Measurements from ENCODE around the gene PPP2CA. TPM values are rescaled to one million over a fixed set of nuclear protein-coding genes. Genes with fewer than 3 reads are reported as not detected.

Gene PPP2CA
- total and polyA plus RNA-seq, 2 donors: 62.9 to 88.6 TPM

DNA sequence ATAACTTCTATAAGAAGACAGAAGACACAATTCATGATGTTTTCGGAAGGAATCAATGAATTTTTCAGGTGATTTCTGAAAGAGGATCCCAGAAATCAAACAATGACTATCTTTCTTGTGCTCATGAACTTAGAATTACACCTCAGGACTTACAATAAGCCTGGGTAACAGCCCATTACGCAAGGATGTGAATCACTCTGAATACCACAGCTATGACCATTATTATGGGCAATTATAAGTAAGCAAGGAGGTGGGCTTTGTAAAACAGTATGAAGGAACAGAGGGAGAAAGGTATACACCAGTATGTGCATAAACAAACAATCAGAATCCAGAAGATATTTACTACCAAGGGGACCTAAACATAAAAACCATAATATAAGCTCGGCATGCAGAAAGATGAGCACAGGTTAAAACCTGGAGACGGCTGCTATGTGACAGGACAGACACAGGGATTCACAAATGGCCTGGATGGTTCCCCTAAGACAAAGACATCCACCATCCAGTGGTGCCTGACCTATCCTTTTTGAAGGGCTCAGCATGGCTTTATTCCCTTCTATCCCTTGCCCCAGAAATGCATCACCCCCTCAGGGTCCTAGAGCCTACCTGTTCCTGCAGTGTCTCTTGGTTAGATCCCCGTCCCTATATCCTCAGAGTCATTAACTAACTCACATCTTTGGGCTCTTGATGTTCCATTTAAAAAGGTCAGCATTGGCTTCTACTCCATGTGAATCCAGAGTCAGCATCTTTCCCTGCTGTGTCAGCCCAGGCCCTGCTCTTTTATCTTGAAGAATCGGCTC is 21.8 kb upstream of the PPP2CA start:
- Histone ChIP-seq H3K4me3 (ENCODE audit: low read length in 2 of 2) (no peak overlapping the region), H3K9me3 (ENCODE audit: control insufficient read depth in 2 of 2, insufficient read depth in 1 of 2, low read length in 1 of 2) (no peaks in the 10 kb centered on the region), H3K36me3 (ENCODE audit: control insufficient read depth in 2 of 2, insufficient read depth in 2 of 2, low read length in 1 of 2) (no peaks in the 10 kb centered on the region), H3K4me1 (ENCODE audit: control insufficient read depth in 2 of 2, insufficient read depth in 2 of 2, low read length in 2 of 2) (no peaks in the 10 kb centered on the region), H3K27me3 (ENCODE audit: control insufficient read depth in 2 of 2, insufficient read depth in 1 of 2, low read length in 1 of 2) (no peaks in the 10 kb centered on the region), H3K27ac (ENCODE audit: low read depth in 1 of 2, low read length in 1 of 2) (no peak overlapping the region)
- 96% methylated on average over 6 of the region's 6 CpGs for WGBS
- no peak for DNase-seq (ENCODE audit: low read depth in 6 of 9, low spot score in 9 of 9)

DNA sequence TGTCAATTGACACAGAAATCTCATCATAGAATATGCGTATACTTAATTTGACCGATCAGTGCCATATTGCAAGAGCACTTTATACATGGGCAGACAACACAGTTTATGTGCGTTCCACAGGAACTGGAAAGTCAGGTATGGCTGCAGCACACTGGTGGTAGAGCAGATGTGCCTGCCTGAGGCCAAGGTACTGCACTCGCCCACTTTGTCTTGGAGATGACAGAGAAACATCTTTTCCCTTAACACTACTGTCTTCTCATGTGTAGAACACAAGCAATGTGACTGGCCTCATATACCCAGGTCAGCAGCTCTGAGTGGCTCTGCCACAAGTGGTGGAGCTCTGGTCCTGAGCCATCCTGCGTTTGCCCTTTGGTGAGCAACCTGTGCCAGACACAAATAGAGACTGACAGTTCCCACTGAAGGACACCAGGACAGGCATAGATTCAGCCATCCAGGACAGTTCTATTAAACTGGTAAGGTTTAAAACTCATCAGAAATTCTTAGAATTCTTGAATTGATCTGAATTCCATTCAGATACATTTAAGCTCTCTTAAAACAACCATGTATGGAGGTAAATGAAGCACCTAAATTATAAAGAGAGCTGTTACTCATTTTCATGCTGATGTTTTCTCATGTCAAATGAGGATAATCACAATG is 21.0 kb upstream of the PPP2CA start:
- H3K4me1 ChIP-seq (ENCODE audit: control insufficient read depth in 2 of 2, insufficient read depth in 2 of 2, low read length in 2 of 2): no peaks in the 10 kb centered on the region
- no peaks in the 10 kb centered on the region for H3K27me3 ChIP-seq (ENCODE audit: control insufficient read depth in 2 of 2, insufficient read depth in 1 of 2, low read length in 1 of 2)
- no peaks in the 10 kb centered on the region for H3K36me3 ChIP-seq (ENCODE audit: control insufficient read depth in 2 of 2, insufficient read depth in 2 of 2, low read length in 1 of 2)
- H3K4me3 ChIP-seq (ENCODE audit: low read length in 2 of 2): no peak overlapping the region
- 97% methylated on average over 5 of the region's 5 CpGs for WGBS
- H3K9me3 ChIP-seq (ENCODE audit: control insufficient read depth in 2 of 2, insufficient read depth in 1 of 2, low read length in 1 of 2): no peaks in the 10 kb centered on the region
- no peak overlapping the region for H3K27ac ChIP-seq (ENCODE audit: low read depth in 1 of 2, low read length in 1 of 2)
- DNase-seq (ENCODE audit: low read depth in 6 of 9, low spot score in 9 of 9): no peak

DNA sequence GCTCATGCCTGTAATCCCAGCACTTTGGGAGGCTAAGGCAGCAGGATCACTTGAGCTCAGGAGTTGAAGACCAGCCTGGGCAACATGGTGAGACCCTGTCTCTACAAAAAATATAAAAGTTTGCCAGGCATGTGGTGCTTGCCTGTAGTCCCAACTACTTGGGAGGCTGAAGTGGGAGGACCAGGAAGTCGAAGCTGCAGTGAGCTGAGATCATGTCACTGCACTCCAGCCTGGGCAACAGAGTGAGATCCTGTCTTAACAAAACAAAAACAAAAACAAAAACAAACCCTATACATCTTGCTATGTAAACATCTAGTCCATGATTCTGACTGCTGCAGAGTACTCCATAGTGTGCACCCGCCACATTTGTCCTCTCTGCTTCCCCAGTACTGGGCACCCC is 19.8 kb upstream of the PPP2CA start:
- Histone ChIP-seq H3K9me3 (ENCODE audit: control insufficient read depth in 2 of 2, insufficient read depth in 1 of 2, low read length in 1 of 2) (no peaks in the 10 kb centered on the region), H3K4me1 (ENCODE audit: control insufficient read depth in 2 of 2, insufficient read depth in 2 of 2, low read length in 2 of 2) (no peaks in the 10 kb centered on the region), H3K4me3 (ENCODE audit: low read length in 2 of 2) (no peak overlapping the region), H3K36me3 (ENCODE audit: control insufficient read depth in 2 of 2, insufficient read depth in 2 of 2, low read length in 1 of 2) (no peaks in the 10 kb centered on the region), H3K27me3 (ENCODE audit: control insufficient read depth in 2 of 2, insufficient read depth in 1 of 2, low read length in 1 of 2) (no peaks in the 10 kb centered on the region), H3K27ac (ENCODE audit: low read depth in 1 of 2, low read length in 1 of 2) (no peak overlapping the region)
- 98% methylated on average over 2 of the region's 2 CpGs for WGBS
- DNase-seq (ENCODE audit: low read depth in 6 of 9, low spot score in 9 of 9): no peak

DNA sequence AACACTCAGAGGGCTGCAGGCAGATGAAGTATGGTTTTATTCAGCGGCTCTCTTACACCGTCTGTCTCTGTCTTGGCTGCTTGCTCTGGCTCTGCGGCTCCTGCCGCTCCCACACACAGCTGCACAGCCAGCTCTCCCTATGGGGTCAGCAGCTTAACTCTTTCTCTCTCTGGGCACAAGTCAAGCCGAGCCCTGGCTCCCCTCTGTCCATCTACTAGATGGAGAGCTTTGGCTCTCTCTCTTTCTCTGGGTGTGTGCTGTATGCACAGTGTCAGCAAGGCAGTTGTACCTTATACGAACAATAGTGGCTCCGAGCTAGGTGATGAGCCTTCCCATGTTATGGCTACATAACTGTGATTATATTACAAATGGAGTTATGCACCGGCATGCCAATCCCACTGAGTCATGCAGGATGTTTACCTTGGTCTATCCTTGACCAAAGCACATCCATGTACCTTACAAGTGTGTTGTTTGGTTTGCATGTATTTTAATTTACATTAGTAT is 19.3 kb upstream of the PPP2CA start:
- Histone ChIP-seq H3K27me3 (ENCODE audit: control insufficient read depth in 2 of 2, insufficient read depth in 1 of 2, low read length in 1 of 2) (no peaks in the 10 kb centered on the region), H3K9me3 (ENCODE audit: control insufficient read depth in 2 of 2, insufficient read depth in 1 of 2, low read length in 1 of 2) (no peaks in the 10 kb centered on the region), H3K36me3 (ENCODE audit: control insufficient read depth in 2 of 2, insufficient read depth in 2 of 2, low read length in 1 of 2) (no peaks in the 10 kb centered on the region), H3K27ac (ENCODE audit: low read depth in 1 of 2, low read length in 1 of 2) (no peak overlapping the region), H3K4me3 (ENCODE audit: low read length in 2 of 2) (no peak overlapping the region), H3K4me1 (ENCODE audit: control insufficient read depth in 2 of 2, insufficient read depth in 2 of 2, low read length in 2 of 2) (no peaks in the 10 kb centered on the region)
- DNase-seq (ENCODE audit: low read depth in 6 of 9, low spot score in 9 of 9): no peak
- WGBS: 92% methylated on average over 8 of the region's 8 CpGs

DNA sequence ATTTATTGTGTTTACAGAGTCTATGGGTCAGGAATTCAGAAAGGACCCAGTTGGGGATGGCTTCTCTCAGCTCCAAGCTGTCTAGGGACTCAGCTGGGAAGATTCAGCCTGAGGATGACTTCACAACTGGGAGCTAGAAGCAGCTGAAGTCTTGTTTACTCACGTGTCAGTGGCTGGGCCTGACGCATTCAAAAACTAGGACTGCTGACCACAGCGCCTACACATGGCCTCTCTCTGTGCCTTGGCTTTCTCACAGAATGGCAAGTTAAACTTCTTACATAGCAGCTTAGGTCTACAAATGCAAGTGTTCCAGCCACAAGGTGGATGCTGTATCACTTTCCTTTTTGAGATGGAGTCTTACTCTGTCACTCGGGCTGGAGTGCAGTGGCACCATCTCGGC is 16.3 kb upstream of the PPP2CA start:
- DNase-seq (ENCODE audit: low read depth in 6 of 9, low spot score in 9 of 9): no peak
- peaks cover 0 to 2% of the 10 kb centered on the region in 2 donors for H3K27me3 ChIP-seq (ENCODE audit: control insufficient read depth in 2 of 2, insufficient read depth in 1 of 2, low read length in 1 of 2)
- H3K9me3 ChIP-seq (ENCODE audit: control insufficient read depth in 2 of 2, insufficient read depth in 1 of 2, low read length in 1 of 2): no peaks in the 10 kb centered on the region
- H3K4me1 ChIP-seq (ENCODE audit: control insufficient read depth in 2 of 2, insufficient read depth in 2 of 2, low read length in 2 of 2): no peaks in the 10 kb centered on the region
- no peak overlapping the region for H3K4me3 ChIP-seq (ENCODE audit: low read length in 2 of 2)
- H3K27ac ChIP-seq (ENCODE audit: low read depth in 1 of 2, low read length in 1 of 2): no peak overlapping the region
- 97% methylated on average over 5 of the region's 5 CpGs for WGBS
- no peaks in the 10 kb centered on the region for H3K36me3 ChIP-seq (ENCODE audit: control insufficient read depth in 2 of 2, insufficient read depth in 2 of 2, low read length in 1 of 2)

DNA sequence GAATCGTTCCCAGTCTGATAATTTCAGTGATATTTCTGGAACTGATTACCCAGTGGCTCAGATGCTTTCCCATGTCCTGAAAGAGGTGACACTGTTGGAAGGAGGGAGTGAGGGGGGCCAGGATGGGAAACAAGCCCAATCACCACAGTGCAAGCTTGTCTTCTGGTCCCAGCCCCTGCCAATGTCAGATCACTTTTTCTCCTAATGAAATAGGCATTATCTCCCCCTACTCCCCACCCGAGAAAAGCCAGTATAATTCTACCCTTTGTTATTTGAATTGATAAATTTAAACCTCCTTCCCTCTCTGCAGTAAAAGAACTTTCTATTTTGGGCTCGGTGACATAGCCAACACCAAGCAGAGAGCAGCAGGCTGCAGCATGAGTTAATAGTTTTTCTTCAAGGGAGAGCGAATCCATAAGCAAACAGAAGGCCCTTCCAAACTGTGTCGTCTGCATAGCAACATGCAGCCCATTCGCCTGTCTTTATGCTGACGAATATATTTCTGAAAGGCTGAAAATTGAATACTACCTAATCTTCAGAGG is 14.6 kb upstream of the PPP2CA start:
- H3K27ac ChIP-seq (ENCODE audit: low read depth in 1 of 2, low read length in 1 of 2): peak overlapping the region in 1 of 2 donors; percentile 43
- H3K4me3 ChIP-seq (ENCODE audit: low read length in 2 of 2): no peak overlapping the region
- peaks cover 0 to 9% of the 10 kb centered on the region in 2 donors for H3K27me3 ChIP-seq (ENCODE audit: control insufficient read depth in 2 of 2, insufficient read depth in 1 of 2, low read length in 1 of 2)
- peaks cover 0 to 3% of the 10 kb centered on the region in 2 donors for H3K9me3 ChIP-seq (ENCODE audit: control insufficient read depth in 2 of 2, insufficient read depth in 1 of 2, low read length in 1 of 2)
- H3K36me3 ChIP-seq (ENCODE audit: control insufficient read depth in 2 of 2, insufficient read depth in 2 of 2, low read length in 1 of 2): no peaks in the 10 kb centered on the region
- peak in 1 of 9 donors; percentile 12 for DNase-seq (ENCODE audit: low read depth in 6 of 9, low spot score in 9 of 9)
- no peaks in the 10 kb centered on the region for H3K4me1 ChIP-seq (ENCODE audit: control insufficient read depth in 2 of 2, insufficient read depth in 2 of 2, low read length in 2 of 2)
- WGBS: 46% methylated on average over 7 of the region's 7 CpGs

DNA sequence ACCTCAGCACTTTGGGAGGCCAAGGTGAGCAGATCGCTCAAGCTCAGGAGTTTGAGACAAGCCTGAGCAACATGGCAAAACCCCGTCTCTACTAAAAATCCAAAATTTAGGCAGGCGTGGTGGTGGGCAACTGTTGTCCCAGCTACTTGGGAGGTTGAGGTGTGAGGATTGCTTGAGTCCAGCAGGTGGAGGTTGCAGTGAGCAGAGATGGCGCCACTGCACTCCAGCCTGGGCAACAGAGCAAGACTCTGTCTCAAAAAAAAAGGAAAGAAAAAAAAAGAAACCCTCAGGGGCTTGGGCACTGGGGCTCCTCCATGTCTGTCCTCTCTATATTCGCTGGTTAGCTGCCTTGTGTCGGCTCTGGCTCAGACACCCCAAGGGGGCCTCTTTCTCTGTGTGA is 10.9 kb upstream of the PPP2CA start:
- peaks cover 0 to 9% of the 10 kb centered on the region in 2 donors for H3K27me3 ChIP-seq (ENCODE audit: control insufficient read depth in 2 of 2, insufficient read depth in 1 of 2, low read length in 1 of 2)
- no peaks in the 10 kb centered on the region for H3K36me3 ChIP-seq (ENCODE audit: control insufficient read depth in 2 of 2, insufficient read depth in 2 of 2, low read length in 1 of 2)
- peaks cover 0 to 3% of the 10 kb centered on the region in 2 donors for H3K9me3 ChIP-seq (ENCODE audit: control insufficient read depth in 2 of 2, insufficient read depth in 1 of 2, low read length in 1 of 2)
- H3K4me1 ChIP-seq (ENCODE audit: control insufficient read depth in 2 of 2, insufficient read depth in 2 of 2, low read length in 2 of 2): no peaks in the 10 kb centered on the region
- H3K27ac ChIP-seq (ENCODE audit: low read depth in 1 of 2, low read length in 1 of 2): no peak overlapping the region
- 97% methylated on average over 6 of the region's 6 CpGs for WGBS
- no peak overlapping the region for H3K4me3 ChIP-seq (ENCODE audit: low read length in 2 of 2)
- DNase-seq (ENCODE audit: low read depth in 6 of 9, low spot score in 9 of 9): no peak

DNA sequence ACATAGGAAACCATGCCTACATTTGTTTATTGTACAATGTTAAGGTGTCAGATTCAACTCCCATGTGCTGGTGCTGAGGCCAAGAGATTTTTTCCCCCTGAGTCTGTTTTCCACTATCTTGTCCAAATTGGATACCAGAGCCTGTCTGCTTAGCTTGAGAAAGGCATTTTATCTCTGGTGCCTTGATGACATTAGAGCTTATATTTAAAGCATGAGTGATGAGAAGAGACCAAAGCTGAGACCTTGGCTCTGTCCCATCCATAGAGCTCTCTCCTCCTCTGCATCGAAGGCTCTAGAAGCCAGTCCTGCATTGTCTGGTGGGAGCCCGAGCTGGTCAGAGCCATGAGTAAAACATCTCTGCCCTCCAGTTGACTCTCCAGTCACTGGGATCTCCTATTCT is 10.4 kb upstream of the PPP2CA start:
- Histone ChIP-seq H3K27ac (ENCODE audit: low read depth in 1 of 2, low read length in 1 of 2) (no peak overlapping the region), H3K27me3 (ENCODE audit: control insufficient read depth in 2 of 2, insufficient read depth in 1 of 2, low read length in 1 of 2) (peaks cover 0 to 9% of the 10 kb centered on the region in 2 donors), H3K36me3 (ENCODE audit: control insufficient read depth in 2 of 2, insufficient read depth in 2 of 2, low read length in 1 of 2) (no peaks in the 10 kb centered on the region), H3K9me3 (ENCODE audit: control insufficient read depth in 2 of 2, insufficient read depth in 1 of 2, low read length in 1 of 2) (peaks cover 0 to 3% of the 10 kb centered on the region in 2 donors), H3K4me1 (ENCODE audit: control insufficient read depth in 2 of 2, insufficient read depth in 2 of 2, low read length in 2 of 2) (no peaks in the 10 kb centered on the region), H3K4me3 (ENCODE audit: low read length in 2 of 2) (no peak overlapping the region)
- no peak for DNase-seq (ENCODE audit: low read depth in 6 of 9, low spot score in 9 of 9)
- 93% methylated on average over 2 of the region's 2 CpGs for WGBS

DNA sequence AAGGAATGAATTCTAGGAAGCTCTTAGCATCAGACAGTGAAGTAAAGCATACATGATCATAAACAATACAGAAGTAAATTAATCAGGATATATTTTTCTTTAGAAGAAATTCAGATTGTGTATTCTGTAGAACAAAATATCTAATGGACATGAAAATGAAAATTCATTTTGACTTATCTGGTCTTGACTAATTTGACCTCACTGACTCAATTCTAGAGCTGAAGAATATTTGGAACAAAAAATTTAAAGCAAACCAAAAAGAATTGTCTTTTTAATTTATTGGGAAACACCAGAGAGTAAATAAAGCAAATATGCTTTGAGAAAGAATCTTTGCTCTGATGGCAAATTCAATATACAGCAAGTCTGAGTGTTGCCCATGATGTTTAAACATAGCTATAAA is 2.8 kb upstream of the PPP2CA start:
- no peak for DNase-seq (ENCODE audit: low read depth in 6 of 9, low spot score in 9 of 9)
- Histone ChIP-seq H3K4me3 (ENCODE audit: low read length in 2 of 2) (no peak overlapping the region), H3K27me3 (ENCODE audit: control insufficient read depth in 2 of 2, insufficient read depth in 1 of 2, low read length in 1 of 2) (no peaks in the 10 kb centered on the region), H3K27ac (ENCODE audit: low read depth in 1 of 2, low read length in 1 of 2) (no peak overlapping the region), H3K9me3 (ENCODE audit: control insufficient read depth in 2 of 2, insufficient read depth in 1 of 2, low read length in 1 of 2) (no peaks in the 10 kb centered on the region), H3K36me3 (ENCODE audit: control insufficient read depth in 2 of 2, insufficient read depth in 2 of 2, low read length in 1 of 2) (no peaks in the 10 kb centered on the region), H3K4me1 (ENCODE audit: control insufficient read depth in 2 of 2, insufficient read depth in 2 of 2, low read length in 2 of 2) (peaks cover 9% of the 10 kb centered on the region in 2 donors)
